ENCODE results near the gene CTNNA3.

CTNNA3 gene

GRCh38 chr10:66786709-66787108 is 909.3 kb downstream of the CTNNA3 start:
- DNase-seq, result no peak

- DNase-seq, result no peak
Measured at GRCh38 chr10:66784770-66785169, 911.2 kb downstream of the CTNNA3 start.

GRCh38 chr10:66783316-66783715 is 912.7 kb downstream of the CTNNA3 start:
- DNase-seq, result no peak

DNA sequence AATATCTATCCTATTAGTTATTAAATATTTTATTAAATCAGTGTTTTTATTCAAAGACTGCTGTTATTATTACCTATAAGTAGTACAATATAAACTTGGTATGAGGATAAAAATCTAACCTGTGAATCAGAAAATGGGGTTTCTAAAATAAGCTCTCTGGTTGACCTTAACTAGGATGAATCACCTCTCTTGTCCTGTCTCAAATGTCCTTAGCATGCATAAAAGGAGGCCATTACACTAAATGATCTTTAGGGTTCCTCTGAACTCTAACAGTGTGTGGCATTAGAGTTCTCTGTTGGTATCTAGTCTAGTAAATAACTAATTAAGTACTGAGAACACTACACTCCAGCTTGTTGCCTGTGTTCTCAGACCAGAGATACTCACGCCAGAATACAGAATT is 913.2 kb downstream of the CTNNA3 start:
- no peak for DNase-seq

DNA sequence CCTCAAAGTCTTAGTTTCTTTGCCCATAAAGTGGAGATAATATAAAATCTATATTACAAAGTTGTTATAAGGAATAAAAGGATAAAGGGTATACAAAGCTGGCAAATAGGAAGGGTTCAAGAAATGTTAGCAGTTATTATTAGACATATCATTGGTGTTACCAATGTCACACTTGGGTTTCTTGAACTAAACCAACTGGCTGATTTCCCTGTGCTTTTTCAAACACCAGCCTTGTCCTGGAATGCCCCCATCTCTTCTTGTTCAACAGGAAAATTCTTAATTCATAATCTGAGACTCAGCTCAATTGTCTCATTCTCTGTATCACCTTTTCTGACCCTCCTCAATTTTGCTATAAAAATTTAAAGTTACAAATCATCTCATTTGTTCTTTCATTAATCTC is 913.9 kb downstream of the CTNNA3 start:
- no peak for DNase-seq

GRCh38 chr10:66780796-66781195 is 915.2 kb downstream of the CTNNA3 start:
- no peak for DNase-seq

- DNase-seq, result no peak
Measured at GRCh38 chr10:66778351-66778750, 917.6 kb downstream of the CTNNA3 start.

DNA sequence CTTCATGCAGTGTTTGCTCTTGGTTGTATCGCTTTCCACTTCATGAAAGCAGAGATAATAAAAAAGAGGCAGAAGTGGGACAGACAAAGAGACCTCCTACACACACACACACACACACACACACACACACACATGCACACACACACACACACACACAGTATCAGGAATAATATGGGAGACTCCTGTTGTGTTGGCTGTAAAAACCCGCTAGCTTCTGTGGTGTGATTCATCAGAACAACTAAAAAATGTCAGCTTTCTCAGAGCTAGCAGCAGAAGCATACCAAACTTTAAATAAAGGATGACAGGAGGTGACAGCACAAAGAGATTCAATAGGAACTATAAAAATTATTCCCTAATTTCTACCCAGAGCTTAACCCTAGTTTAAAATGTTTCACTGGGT is 918.3 kb downstream of the CTNNA3 start:
- DNase-seq, result no peak

- DNase-seq, result no peak
Measured at GRCh38 chr10:66773472-66773817, 922.5 kb downstream of the CTNNA3 start.

- DNase-seq, result no peak
Measured at GRCh38 chr10:66772548-66773471, 923.2 kb downstream of the CTNNA3 start.

GRCh38 chr10:66767707-66768106 is 928.3 kb downstream of the CTNNA3 start:
- no peak for DNase-seq

GRCh38 chr10:66762218-66762729 is 933.7 kb downstream of the CTNNA3 start:
- no peak for DNase-seq

DNA sequence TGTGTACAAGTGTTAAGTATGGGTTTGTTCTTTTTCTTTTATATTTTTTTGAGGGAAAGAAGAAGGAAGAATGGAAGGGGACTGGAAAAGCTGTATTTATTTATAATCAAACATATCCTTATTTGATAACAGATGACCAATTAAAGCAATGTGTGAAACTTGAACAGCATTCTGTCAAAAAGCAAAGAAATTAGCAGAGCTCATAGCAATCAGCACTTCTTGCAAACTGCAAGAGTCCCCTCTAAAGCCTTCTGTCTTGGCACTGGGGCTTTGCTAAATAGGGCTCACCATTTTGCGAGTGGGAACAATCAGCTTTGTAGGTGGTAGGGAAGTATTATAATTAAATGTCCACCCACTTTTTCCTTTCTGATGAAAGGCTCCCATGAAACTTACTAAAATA is 935.1 kb downstream of the CTNNA3 start:
- no peak for DNase-seq

GRCh38 chr10:66755474-66755873 is 940.5 kb downstream of the CTNNA3 start:
- DNase-seq, result no peak

GRCh38 chr10:66752714-66753113 is 943.3 kb downstream of the CTNNA3 start:
- DNase-seq, result no peak

DNA sequence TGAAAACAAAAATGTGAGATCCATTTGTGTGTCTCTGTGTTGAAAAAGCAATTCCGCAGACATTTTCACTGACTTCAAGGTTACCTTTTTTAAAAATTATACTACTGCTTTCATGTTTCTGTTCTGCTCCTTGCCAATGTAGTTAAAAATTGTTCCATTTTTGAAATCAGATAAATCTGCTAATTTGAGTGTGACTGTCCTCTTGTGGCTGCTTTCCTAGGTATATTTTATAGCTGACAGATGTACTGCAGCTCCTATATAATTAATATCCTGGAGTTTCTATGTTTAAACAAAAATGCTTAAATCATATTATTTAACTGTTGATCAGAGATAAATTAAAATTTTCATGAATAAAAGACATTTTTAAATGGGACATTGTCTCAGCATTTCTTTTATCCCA is 947.8 kb downstream of the CTNNA3 start:
- no peak for DNase-seq

DNA sequence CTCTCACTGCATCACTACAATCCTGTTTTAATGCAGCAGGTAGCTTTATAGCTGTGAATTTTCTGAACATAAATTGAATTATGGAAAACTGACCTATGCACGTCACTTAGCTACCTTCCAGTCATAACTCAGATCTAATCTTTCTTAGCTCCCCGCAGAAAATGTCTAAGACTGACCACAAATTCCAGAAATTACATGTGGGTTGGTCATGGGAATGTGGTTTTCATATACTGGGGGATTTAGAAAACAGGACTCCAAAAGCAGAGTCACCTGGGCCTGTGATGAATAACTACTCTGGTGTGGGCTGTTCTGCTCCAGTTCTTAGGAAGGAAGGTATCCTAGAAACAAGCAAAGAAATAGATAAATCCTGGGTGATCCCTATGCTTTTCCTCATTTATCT is 948.5 kb downstream of the CTNNA3 start:
- DNase-seq, result no peak

DNA sequence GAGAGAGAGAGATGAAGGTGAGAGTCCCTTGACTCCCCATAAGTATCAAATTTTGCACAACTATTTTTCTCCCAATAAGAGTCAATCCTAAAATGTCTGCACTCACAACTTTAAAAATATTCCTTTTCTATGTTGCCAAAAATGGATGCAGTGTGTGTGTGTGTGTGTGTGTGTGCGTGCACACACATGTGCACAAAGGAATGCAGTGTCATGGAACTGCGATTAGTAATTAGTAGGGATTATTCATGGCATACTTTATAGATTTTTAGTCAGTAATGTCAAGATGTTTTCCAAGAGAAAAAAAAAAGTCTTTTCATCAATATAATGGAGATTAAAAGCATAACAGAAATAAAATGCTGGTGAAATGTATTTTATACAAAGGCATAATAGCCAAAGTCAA is 949.3 kb downstream of the CTNNA3 start:
- no peak for DNase-seq

DNA sequence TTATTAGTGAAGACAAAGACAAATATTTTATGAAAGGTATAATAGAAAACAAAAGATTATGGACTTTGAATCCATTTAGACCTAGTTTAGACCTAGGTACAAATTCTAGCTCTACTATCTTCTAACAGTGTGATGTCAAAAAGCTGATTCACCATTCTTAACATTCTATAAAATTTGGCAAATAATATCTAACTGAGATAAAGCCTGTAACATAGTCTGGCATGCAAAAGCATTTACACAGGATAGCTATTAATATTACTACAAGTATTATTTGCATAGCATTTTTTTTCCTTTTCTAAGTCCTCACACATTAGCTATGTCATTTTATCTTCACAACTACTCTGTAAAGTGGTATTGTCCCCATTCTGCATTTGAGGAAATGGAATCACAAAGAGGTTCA is 949.7 kb downstream of the CTNNA3 start:
- DNase-seq, result no peak

DNA sequence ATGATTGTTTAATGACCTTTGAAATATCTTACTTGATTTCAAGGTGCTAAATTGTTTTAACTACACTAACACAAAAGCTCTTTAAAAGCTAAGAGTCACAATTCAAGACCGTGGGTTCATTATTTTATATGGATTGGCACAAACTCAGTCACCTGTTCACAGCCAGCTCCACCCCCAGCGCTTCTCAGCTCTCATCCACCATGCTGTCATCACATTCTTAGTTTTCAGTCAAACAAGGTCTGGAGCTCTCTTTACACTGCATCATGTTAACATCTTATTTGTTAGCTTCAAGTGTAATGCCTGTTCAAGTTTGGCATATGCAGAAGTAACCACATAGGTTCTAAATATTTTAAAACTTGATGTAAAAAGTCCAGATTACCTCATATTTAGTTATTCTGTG is 951.1 kb downstream of the CTNNA3 start:
- DNase-seq, result no peak

DNA sequence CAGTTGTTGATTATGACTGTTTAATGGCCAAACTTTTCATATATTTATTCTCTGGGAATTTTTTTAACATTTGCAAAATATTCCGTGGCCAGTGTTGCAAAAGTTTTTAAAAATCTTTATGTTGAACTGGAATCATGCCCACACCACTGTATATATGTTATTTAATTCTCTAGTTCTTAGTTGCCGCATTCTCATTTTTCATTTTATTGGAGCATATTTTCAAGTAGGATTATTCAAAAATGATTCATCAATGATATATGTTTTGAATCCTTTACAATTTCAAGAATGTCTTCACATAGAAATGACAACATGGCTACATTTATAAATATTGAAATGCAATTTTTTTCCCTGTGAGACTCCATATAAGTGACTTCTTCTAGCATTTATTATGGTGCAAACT is 958.8 kb downstream of the CTNNA3 start:
- no peak for DNase-seq

DNA sequence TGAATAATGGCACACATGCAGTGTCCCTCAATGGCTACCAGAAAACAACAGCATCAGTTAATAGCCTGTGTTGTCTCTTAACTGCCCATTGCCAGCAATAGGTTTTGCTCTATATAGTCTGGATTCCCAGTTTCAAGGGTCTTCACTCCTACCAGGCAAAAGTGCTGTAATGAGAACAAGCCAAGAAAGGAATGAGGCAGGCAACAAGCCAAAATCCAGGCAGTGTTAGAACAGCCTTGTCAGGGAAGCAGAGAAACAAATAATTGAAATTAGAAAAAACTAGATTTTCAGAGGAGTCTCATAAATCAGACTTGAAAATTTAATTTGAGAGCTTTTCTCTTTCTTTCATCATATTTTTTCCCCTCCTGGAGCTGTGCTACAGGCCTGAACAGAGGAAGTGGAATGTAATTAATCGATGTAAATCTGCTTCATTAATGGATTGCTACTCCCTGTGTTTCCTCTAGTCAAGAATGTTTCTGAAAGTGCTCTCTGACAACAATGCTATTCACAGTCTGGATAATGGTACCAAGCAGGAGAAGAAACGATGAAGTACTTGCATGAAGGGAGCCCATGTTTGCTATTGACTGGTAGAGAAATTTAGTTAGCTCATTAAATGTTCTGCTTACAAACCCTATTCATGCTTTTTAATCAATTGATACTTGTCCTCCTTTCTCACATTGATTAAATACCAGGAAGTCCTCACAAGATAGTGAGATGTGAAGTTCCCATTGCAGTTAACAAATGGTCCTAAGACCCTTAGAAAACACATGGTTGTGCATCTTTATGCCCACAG is 972.2 kb downstream of the CTNNA3 start:
- DNase-seq, result no peak

- DNase-seq, result no peak
Measured at GRCh38 chr10:66719483-66719882, 976.5 kb downstream of the CTNNA3 start.
